Esophagus muscularis mucosa (tissue), 4 donors: ENCODE results near the gene ZBTB34. TPM values are rescaled to one million over a fixed set of nuclear protein-coding genes. Genes with fewer than 3 reads are reported as not detected.

Experiments
- DNase-seq: peaks from one replicate; pipeline ENCODE4 v3.0.0-alpha.2; 2017; ENCODE audit errors: extremely low spot score
- H3K27ac ChIP-seq, 4 donors: fragments of 200-600 bp; sonication (generic); replicated peaks in 1 of 4; 1 replicate in 3 of 4; 2 replicates in 1 of 4; pipeline ENCODE4 v1.5.1; 2016 to 2019; ENCODE audit warnings: mild to moderate bottlenecking in 1 of 4
- H3K27me3 ChIP-seq, 4 donors: fragments of 200-600 bp; sonication (generic); one replicate each; pipeline versions ENCODE4 v1.5.1 to v1.6.0; 2016 to 2019
- H3K36me3 ChIP-seq, 4 donors: fragments of 200-600 bp; sonication (generic); one replicate each; pipeline ENCODE4 v1.5.1; 2016 to 2019
- H3K4me1 ChIP-seq, 4 donors: fragments of 200-600 bp; sonication (generic); one replicate each; pipeline ENCODE4 v1.5.1; 2016 to 2019
- H3K4me3 ChIP-seq, 4 donors: fragments of 200-600 bp; sonication (generic); 1 replicate in 2 of 4; 2 replicates in 2 of 4; pipeline ENCODE4 v1.5.1; 2016 to 2019; ENCODE audit warnings: mild to moderate bottlenecking in 4 of 4, moderate library complexity in 1 of 4
- H3K9me3 ChIP-seq, 4 donors: fragments of 200-600 bp; sonication (generic); 1 replicate in 3 of 4; 2 replicates in 1 of 4; pipeline ENCODE4 v1.5.1; 2016 to 2019
- EP300 ChIP-seq: sonication (generic); formaldehyde crosslinking; IDR thresholded peaks from one replicate; pipeline ENCODE4 v1.6.1; 2017; ENCODE audit warnings: antibody characterized with exemption
- POLR2A ChIP-seq: fragments of 450-650 bp; IDR thresholded peaks from one replicate; pipeline ENCODE4 v1.6.1; 2017; ENCODE audit warnings: antibody characterized with exemption, moderate library complexity, mild to moderate bottlenecking, low read depth
- POLR2AphosphoS5 ChIP-seq, 2 donors: sonication (generic); formaldehyde crosslinking; IDR thresholded peaks; one replicate each; pipeline ENCODE4 v1.6.1; 2017; ENCODE audit warnings: antibody characterized with exemption in 2 of 2
- WGBS: methylation state at CpG from one replicate; pipeline ENCODE4 v1.1.5; 2018; 5-methylcytosine and 5-hydroxymethylcytosine counted together
- intact Hi-C: fragments of 100-400 bp; cut with DNase I; formaldehyde crosslinking; loops from one replicate; pipeline ENCODE4 v1.15.1; 2023
- total RNA-seq, 4 donors: library from RNA; depleted of rRNA; stranded (reverse); fragments of >200 nt; gene quantifications; one replicate each; pipeline versions ENCODE4 v1.1.0 to v1.2.1, GENCODE V29; 2016
- TF ChIP-seq, protein P1 (sequence below), 3 experiments: fragments of 200-600 bp in 2 of 3; fragments of 450-650 bp in 1 of 3; sonication (generic) in 2 of 3; IDR thresholded peaks; one replicate each; pipeline ENCODE4 v1.5.1; 2017 to 2019; ENCODE audit warnings: antibody characterized with exemption in 3 of 3, mild to moderate bottlenecking in 2 of 3, moderate library complexity in 1 of 3

The ZBTB34 gene
- total RNA-seq, 4 donors from 2014 or later: 10.4 to 16.8 (median 12.6) TPM

DNA sequence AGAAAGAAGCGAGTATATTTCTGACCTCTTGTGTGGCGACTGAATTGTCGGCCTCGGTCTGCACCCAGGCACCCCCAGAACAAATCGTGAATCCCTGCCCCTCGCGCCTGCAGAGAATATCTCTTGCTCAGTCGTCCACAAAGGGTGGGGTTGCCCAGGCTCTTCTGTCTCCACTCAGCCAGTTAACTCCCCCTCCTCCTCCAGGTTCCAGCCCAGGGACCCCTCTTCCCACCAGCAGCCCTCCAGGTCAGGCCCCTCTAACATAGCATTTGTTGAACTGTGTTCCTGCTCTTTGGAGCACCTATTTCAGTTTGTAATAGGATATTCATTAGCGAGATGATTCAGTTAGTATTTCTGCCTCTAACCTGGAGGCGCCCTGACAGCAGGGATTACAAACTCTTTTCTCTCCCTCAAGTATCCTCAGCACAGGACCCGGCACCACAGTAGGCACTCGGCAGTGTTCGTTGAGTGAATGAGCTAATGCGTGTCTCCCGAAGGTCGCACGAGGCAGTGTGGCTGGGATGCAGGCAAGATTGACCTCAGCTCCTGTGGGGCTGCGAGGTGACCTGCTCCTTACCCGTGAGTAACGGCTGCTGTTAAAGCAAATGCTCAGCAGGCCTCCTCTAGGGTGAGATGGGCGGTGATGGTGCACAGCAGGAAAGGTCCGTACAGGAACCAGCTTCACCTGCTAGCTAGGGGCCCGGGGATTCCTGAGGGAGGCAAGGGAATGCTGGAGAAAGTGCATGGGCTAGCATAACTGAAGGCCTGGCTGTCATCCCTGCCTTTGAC is 25.8 kb downstream of the ZBTB34 start:
- intact Hi-C loops: no loop called here
- H3K27me3 ChIP-seq: no peaks in the 10 kb centered on the region
- H3K4me3 ChIP-seq: no peak overlapping the region
- no peak for DNase-seq
- no peak overlapping the region for H3K27ac ChIP-seq
- peaks cover 0 to 15% (median 2%) of the 10 kb centered on the region in 4 donors for H3K4me1 ChIP-seq
- 77% methylated on average over 23 of the region's 23 CpGs for WGBS
- TF ChIP-seq, protein P1, sequence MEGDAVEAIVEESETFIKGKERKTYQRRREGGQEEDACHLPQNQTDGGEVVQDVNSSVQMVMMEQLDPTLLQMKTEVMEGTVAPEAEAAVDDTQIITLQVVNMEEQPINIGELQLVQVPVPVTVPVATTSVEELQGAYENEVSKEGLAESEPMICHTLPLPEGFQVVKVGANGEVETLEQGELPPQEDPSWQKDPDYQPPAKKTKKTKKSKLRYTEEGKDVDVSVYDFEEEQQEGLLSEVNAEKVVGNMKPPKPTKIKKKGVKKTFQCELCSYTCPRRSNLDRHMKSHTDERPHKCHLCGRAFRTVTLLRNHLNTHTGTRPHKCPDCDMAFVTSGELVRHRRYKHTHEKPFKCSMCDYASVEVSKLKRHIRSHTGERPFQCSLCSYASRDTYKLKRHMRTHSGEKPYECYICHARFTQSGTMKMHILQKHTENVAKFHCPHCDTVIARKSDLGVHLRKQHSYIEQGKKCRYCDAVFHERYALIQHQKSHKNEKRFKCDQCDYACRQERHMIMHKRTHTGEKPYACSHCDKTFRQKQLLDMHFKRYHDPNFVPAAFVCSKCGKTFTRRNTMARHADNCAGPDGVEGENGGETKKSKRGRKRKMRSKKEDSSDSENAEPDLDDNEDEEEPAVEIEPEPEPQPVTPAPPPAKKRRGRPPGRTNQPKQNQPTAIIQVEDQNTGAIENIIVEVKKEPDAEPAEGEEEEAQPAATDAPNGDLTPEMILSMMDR (IDR thresholded peaks at IDR 0.05): no peak
- no peak for TF ChIP-seq POLR2AphosphoS5 (IDR thresholded peaks at IDR 0.05)
- no peak for TF ChIP-seq EP300
- no peak for TF ChIP-seq POLR2A
- H3K9me3 ChIP-seq: no peaks in the 10 kb centered on the region
- H3K36me3 ChIP-seq: peaks cover 0 to 26% (median 16%) of the 10 kb centered on the region in 4 donors

DNA sequence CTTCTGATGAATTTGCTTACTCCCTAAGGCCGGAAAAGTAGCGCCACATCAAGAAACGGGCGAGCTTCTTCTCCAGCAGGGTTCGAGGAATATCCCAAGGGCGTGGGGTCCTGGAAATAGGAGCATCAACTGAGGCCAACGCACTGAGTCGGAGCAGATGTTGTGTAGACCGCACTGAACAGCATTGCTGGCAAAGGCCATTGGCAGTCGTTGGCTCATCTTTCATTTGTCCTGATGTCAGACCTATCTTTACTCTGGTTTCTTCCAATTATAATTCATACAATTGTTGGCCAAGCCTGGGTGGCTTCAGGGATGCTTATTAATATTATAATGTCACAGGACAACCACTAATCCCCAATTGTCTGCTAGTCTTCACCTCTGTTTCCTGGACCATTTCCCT is 26.5 kb downstream of the ZBTB34 start:
- DNase-seq: no peak
- TF ChIP-seq POLR2AphosphoS5 (IDR thresholded peaks at IDR 0.05): no peak
- TF ChIP-seq, protein P1 (IDR thresholded peaks at IDR 0.05): no peak
- no peak for TF ChIP-seq EP300
- TF ChIP-seq POLR2A: no peak
- WGBS: 89% methylated on average over 10 of the region's 10 CpGs
- H3K27me3 ChIP-seq: no peaks in the 10 kb centered on the region
- H3K4me3 ChIP-seq: no peak overlapping the region
- H3K9me3 ChIP-seq: no peaks in the 10 kb centered on the region
- intact Hi-C loops: no loop called here
- H3K36me3 ChIP-seq: peaks cover 0 to 19% (median 13%) of the 10 kb centered on the region in 4 donors
- H3K27ac ChIP-seq: no peak overlapping the region
- H3K4me1 ChIP-seq: peaks cover 0 to 15% (median 2%) of the 10 kb centered on the region in 4 donors

DNA sequence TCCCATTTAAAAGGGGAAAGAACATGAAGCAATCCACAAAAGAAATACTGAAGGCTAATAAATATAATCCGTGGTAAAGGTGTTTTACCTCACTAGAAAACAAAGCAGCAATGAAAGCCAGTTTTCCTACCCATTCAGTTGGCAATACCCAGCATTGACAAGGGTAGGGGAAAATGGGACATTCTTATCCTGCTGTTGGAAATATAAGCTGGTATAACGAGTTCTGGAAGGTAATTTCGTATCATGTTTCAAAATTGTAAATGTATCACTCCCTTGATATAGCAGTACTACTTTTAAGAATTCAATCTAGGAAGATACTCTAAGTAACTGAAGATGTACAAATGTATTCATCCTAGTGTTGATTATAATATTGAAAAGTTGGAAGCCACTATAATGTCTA is 31.2 kb downstream of the ZBTB34 start:
- TF ChIP-seq, protein P1 (IDR thresholded peaks at IDR 0.05): no peak
- TF ChIP-seq POLR2AphosphoS5 (IDR thresholded peaks at IDR 0.05): no peak
- TF ChIP-seq POLR2A: no peak
- TF ChIP-seq EP300: no peak
- Histone ChIP-seq H3K36me3 (no peaks in the 10 kb centered on the region), H3K27me3 (no peaks in the 10 kb centered on the region), H3K4me3 (no peak overlapping the region), H3K9me3 (no peaks in the 10 kb centered on the region), H3K27ac (no peak overlapping the region), H3K4me1 (no peaks in the 10 kb centered on the region)
- 87% methylated on average over 3 of the region's 3 CpGs for WGBS
- intact Hi-C loops: no loop called here
- no peak for DNase-seq

DNA sequence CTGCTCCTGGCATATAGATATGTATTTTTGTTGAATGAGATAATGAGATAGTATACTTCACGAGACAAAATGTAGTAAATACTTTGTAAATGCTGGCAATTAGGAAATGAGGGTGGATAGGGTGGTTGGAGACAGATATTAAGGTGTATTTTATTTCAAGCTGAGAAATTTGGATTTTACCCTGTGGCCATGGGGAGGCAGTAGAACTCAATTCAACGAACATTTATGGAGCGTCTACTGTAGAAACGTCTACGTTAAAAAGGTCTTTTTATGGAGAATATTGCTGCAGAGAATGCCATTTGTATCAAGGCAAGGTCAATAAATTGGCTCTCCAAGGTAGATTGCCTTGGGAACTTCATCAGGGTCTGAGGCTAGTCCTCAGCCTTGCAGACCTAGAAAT is 32.6 kb downstream of the ZBTB34 start:
- Histone ChIP-seq H3K4me1 (no peaks in the 10 kb centered on the region), H3K36me3 (no peaks in the 10 kb centered on the region), H3K9me3 (no peaks in the 10 kb centered on the region), H3K27ac (no peak overlapping the region), H3K4me3 (no peak overlapping the region), H3K27me3 (no peaks in the 10 kb centered on the region)
- 45% methylated on average over 5 of the region's 5 CpGs for WGBS
- intact Hi-C loops: no loop called here
- no peak for DNase-seq
- TF ChIP-seq EP300: no peak
- TF ChIP-seq, protein P1 (IDR thresholded peaks at IDR 0.05): peak in 1 of 3 experiments; percentile 3
